Glutamatergic neuron (in vitro differentiated cells): ENCODE data around the gene ISG20. TPM values are rescaled to one million over a fixed set of nuclear protein-coding genes. Genes with fewer than 3 reads are reported as not detected.
A peak's percentile ranks its signal among the peaks of the same experiment; 100 is the strongest.

Experiments
- DNase-seq: peaks from one replicate; pipeline ENCODE4 v3.0.0; 2022
- H3K27ac Mint-ChIP-seq: one replicate; pipeline ENCODE4 v1.8.0; 2020; ENCODE audit warnings: mild to moderate bottlenecking, mixed read lengths, inconsistent platforms; ENCODE audit not compliant: unreplicated experiment
- H3K27me3 Mint-ChIP-seq: one replicate; pipeline ENCODE4 v1.8.0; 2020; ENCODE audit warnings: mild to moderate bottlenecking, moderate library complexity, mixed read lengths, inconsistent platforms; ENCODE audit not compliant: unreplicated experiment
- H3K36me3 Mint-ChIP-seq: one replicate; pipeline ENCODE4 v1.8.0; 2020; ENCODE audit warnings: mild to moderate bottlenecking, mixed read lengths, inconsistent platforms; ENCODE audit not compliant: unreplicated experiment
- H3K4me1 Mint-ChIP-seq: one replicate; pipeline ENCODE4 v1.8.0; 2020; ENCODE audit warnings: mild to moderate bottlenecking, low read depth, mixed read lengths, inconsistent platforms; ENCODE audit not compliant: unreplicated experiment
- H3K4me3 Mint-ChIP-seq: one replicate; pipeline ENCODE4 v1.8.0; 2020; ENCODE audit warnings: mild to moderate bottlenecking, mixed read lengths, inconsistent platforms; ENCODE audit not compliant: unreplicated experiment
- H3K9me3 Mint-ChIP-seq: one replicate; pipeline ENCODE4 v1.8.0; 2020; ENCODE audit warnings: mild to moderate bottlenecking, moderate library complexity, mixed read lengths, inconsistent platforms; ENCODE audit not compliant: unreplicated experiment
- CTCF ChIP-seq: fragments of 200-600 bp; sonication (generic); IDR thresholded peaks from one replicate; pipeline ENCODE4 v1.5.0; 2021; ENCODE audit not compliant: partially characterized antibody, unreplicated experiment
- total RNA-seq: library from RNA; stranded (reverse); fragmentation: NEBNext Ultra II Directional; extraction: Animal tissue kit (Norgen Biotek cat#: 25700); gene quantifications from one replicate; pipeline ENCODE4 v1.2.1, GENCODE V29; 2021; ENCODE audit not compliant: unreplicated experiment

ISG20 gene
- total RNA-seq, 1 donor from 2014 or later, result 1.1 TPM

- Mint-ChIP-seq H3K9me3 (peaks cover 7% of the 10 kb centered on the region), H3K27ac (no peak overlapping the region), H3K27me3 (peaks cover 18% of the 10 kb centered on the region), H3K4me1 (peaks cover 16% of the 10 kb centered on the region), H3K36me3 (no peaks in the 10 kb centered on the region), H3K4me3 (no peak overlapping the region)
- no peak for TF ChIP-seq CTCF
- DNase-seq, result no peak
Observed at GRCh38 chr15:88609344-88610090, 29.3 kb upstream of the ISG20 start.

GRCh38 chr15:88610701-88611231 is 28.1 kb upstream of the ISG20 start:
- Mint-ChIP-seq H3K27ac (peak overlapping the region; percentile 55), H3K36me3 (no peaks in the 10 kb centered on the region), H3K4me3 (peak overlapping the region; percentile 46), H3K27me3 (peaks cover 14% of the 10 kb centered on the region), H3K9me3 (peaks cover 4% of the 10 kb centered on the region), H3K4me1 (peaks cover 12% of the 10 kb centered on the region)
- no peak for DNase-seq
- no peak for TF ChIP-seq CTCF

GRCh38 chr15:88612186-88612796 is 26.5 kb upstream of the ISG20 start:
- no peak for DNase-seq
- Mint-ChIP-seq H3K4me1 (peaks cover 10% of the 10 kb centered on the region), H3K9me3 (peaks cover 4% of the 10 kb centered on the region), H3K27me3 (peaks cover 3% of the 10 kb centered on the region), H3K27ac (no peak overlapping the region), H3K4me3 (no peak overlapping the region), H3K36me3 (no peaks in the 10 kb centered on the region)
- no peak for TF ChIP-seq CTCF

- H3K36me3 Mint-ChIP-seq, result no peaks in the 10 kb centered on the region
- no peak for DNase-seq
- H3K27me3 Mint-ChIP-seq, result peaks cover 3% of the 10 kb centered on the region
- H3K27ac Mint-ChIP-seq, result no peak overlapping the region
- H3K9me3 Mint-ChIP-seq, result peaks cover 4% of the 10 kb centered on the region
- no peak overlapping the region for H3K4me3 Mint-ChIP-seq
- TF ChIP-seq CTCF, result no peak
- peaks cover 10% of the 10 kb centered on the region for H3K4me1 Mint-ChIP-seq
Observed at GRCh38 chr15:88613074-88613944, 25.5 kb upstream of the ISG20 start.
